Adrenal gland (tissue), 12 donors: Measurements from ENCODE around the gene CACTIN. TPM values are rescaled to one million over a fixed set of nuclear protein-coding genes. Genes with fewer than 3 reads are reported as not detected.

ENCODE experiments used
- DNase-seq, 7 donors: peaks; one replicate each; pipeline ENCODE4 v3.0.0-alpha.2; 2019 to 2020
- H3K27ac ChIP-seq, 5 donors: fragments of 200-600 bp; sonication (generic) in 4 of 5; 1 replicate in 3 of 5; 2 replicates in 2 of 5; pipeline versions ENCODE4 v1.5.1 to v1.8.0; 2016 to 2020; ENCODE audit warnings: mild to moderate bottlenecking in 1 of 5
- H3K27me3 ChIP-seq: fragments of 200-600 bp; 2 replicates; pipeline ENCODE4 v1.8.0; 2021
- H3K36me3 ChIP-seq, 2 donors: fragments of 200-600 bp; replicated peaks in 1 of 2; 1 replicate in 1 of 2; 2 replicates in 1 of 2; pipeline versions ENCODE4 v1.5.1 to v1.8.0; 2018 to 2022
- H3K4me1 ChIP-seq, 2 donors: fragments of 200-600 bp; replicated peaks in 1 of 2; 1 replicate in 1 of 2; 2 replicates in 1 of 2; pipeline versions ENCODE4 v1.5.1 to v1.8.0; 2018 to 2021
- H3K4me3 ChIP-seq, 4 donors: fragments of 200-600 bp; sonication (generic) in 3 of 4; one replicate each; pipeline ENCODE4 v1.5.1; 2016 to 2018
- H3K9me3 ChIP-seq, 3 donors: fragments of 200-600 bp; sonication (generic) in 1 of 3; replicated peaks in 1 of 3; 1 replicate in 2 of 3; 2 replicates in 1 of 3; pipeline versions ENCODE4 v1.5.1 to v1.8.0; 2016 to 2021
- CTCF ChIP-seq, 6 experiments: fragments of 450-650 bp in 4 of 6; fragments of 200-600 bp in 2 of 6; sonication (generic) in 1 of 6; IDR thresholded peaks; 1 replicate in 5 of 6; 2 replicates in 1 of 6; pipeline versions ENCODE4 v1.5.1 to v1.8.0; 2016 to 2021; ENCODE audit warnings: antibody characterized with exemption in 6 of 6, mild to moderate bottlenecking in 2 of 6, moderate library complexity in 1 of 6
- POLR2A ChIP-seq, 2 donors: fragments of 450-650 bp; IDR thresholded peaks; one replicate each; pipeline ENCODE4 v1.6.1; 2017; ENCODE audit warnings: antibody characterized with exemption in 2 of 2, mild to moderate bottlenecking in 2 of 2, moderate library complexity in 1 of 2
- WGBS, 4 donors: extraction: QIAGEN DNeasy Blood & Tissue Kit in 2 of 4; methylation state at CpG; one replicate each; pipeline versions ENCODE4 v1.1.5 to v1.1.7; 2013 to 2017; 5-methylcytosine and 5-hydroxymethylcytosine counted together
- intact Hi-C, 2 donors: fragments of 100-400 bp; cut with DNase I; formaldehyde crosslinking; loops; one replicate each; pipeline versions ENCODE4 v1.14.1 to v1.15.0; 2022 to 2023
- polyA plus RNA-seq, 3 donors: library from polyadenylated mRNA; stranded (reverse); fragments of 200-250 nt in 2 of 3; fragments of 350-450 nt in 1 of 3; fragmentation: Illumina TruSeq in 1 of 3; extraction: RNeasy Lipid Tissue Mini Kit (QIAGEN cat#74804) in 1 of 3; gene quantifications; one replicate each; pipeline ENCODE4 v1.2.3, GENCODE V29; 2013 to 2014
- total RNA-seq, 9 donors: library from RNA; depleted of rRNA in 4 of 9; stranded (reverse); fragments of >200 nt in 4 of 9; fragments of 120-200 nt in 1 of 9; fragmentation: NEBNext Ultra II Directional in 1 of 9; extraction: Animal tissue kit (Norgen Biotek cat#: 25700) in 1 of 9; gene quantifications; one replicate each; pipeline versions ENCODE4 v1.1.0 to v1.2.4, GENCODE V29; 2013 to 2023
- donor health status: healthy with polysubstance abuse.
- donor health status: Bipolar disorder and iron deficiency.
- donor health status: DM: yes; HTN: yes; CAD: no.
- donor health status: DM: no; HTN: no; CAD: no.
- donor health status: DM: no; HTN: no; CAD: no.
- donor health status: DM: yes; HTN: yes; CAD: no.

CACTIN gene
- total and polyA plus RNA-seq, 12 donors = 5.0 to 78.4 (median 22.3) TPM

GRCh38 chr19:3646336-3647092, 19.9 kb upstream of the CACTIN start:
- no peak for DNase-seq
- intact Hi-C loops = no loop called here
- Histone ChIP-seq H3K27me3 (no peaks in the 10 kb centered on the region), H3K9me3 (no peaks in the 10 kb centered on the region), H3K4me3 (no peak overlapping the region), H3K36me3 (peaks cover 0 to 29% of the 10 kb centered on the region in 2 donors), H3K4me1 (no peaks in the 10 kb centered on the region), H3K27ac (no peak overlapping the region)
- WGBS, 4 donors = 87 to 91% (median 89%) methylated on average over 15 to 23 of the region's 23 CpGs
- no peak for TF ChIP-seq CTCF (IDR thresholded peaks at IDR 0.05)
- TF ChIP-seq POLR2A (IDR thresholded peaks at IDR 0.05) = no peak

GRCh38 chr19:3645726-3646125, 19.1 kb upstream of the CACTIN start:
- WGBS, 4 donors = 92 to 97% (median 95%) methylated on average over 17 to 21 of the region's 21 CpGs
- intact Hi-C loops = no loop called here
- peaks cover 0 to 30% of the 10 kb centered on the region in 2 donors for H3K36me3 ChIP-seq

GRCh38 chr19:3645067-3645396, 18.4 kb upstream of the CACTIN start:
- Histone ChIP-seq H3K27ac (no peak overlapping the region), H3K4me1 (no peaks in the 10 kb centered on the region), H3K36me3 (peaks cover 0 to 30% of the 10 kb centered on the region in 2 donors), H3K27me3 (no peaks in the 10 kb centered on the region), H3K4me3 (no peak overlapping the region), H3K9me3 (no peaks in the 10 kb centered on the region)
- intact Hi-C loops = no loop called here
- WGBS, 4 donors = 58 to 84% (median 83%) methylated on average over 5 to 11 of the region's 11 CpGs; no CpG with 5 or more reads in 1 of the 4 donors
- no peak for DNase-seq
- TF ChIP-seq CTCF (IDR thresholded peaks at IDR 0.05) = no peak
- TF ChIP-seq POLR2A (IDR thresholded peaks at IDR 0.05) = no peak

More at GRCh38 chr19:3645726-3646125, 19.1 kb upstream of the CACTIN start:
- no peaks in the 10 kb centered on the region for H3K9me3 ChIP-seq
- TF ChIP-seq CTCF (IDR thresholded peaks at IDR 0.05) (no peak), POLR2A (IDR thresholded peaks at IDR 0.05) (no peak)
- DNase-seq = no peak
- no peaks in the 10 kb centered on the region for H3K27me3 ChIP-seq
- no peak overlapping the region for H3K4me3 ChIP-seq
- H3K4me1 ChIP-seq = no peaks in the 10 kb centered on the region
- H3K27ac ChIP-seq = no peak overlapping the region

GRCh38 chr19:3644351-3645066, 17.9 kb upstream of the CACTIN start:
- TF ChIP-seq POLR2A (IDR thresholded peaks at IDR 0.05) (no peak), CTCF (IDR thresholded peaks at IDR 0.05) (no peak)
- 63 to 81% (median 78%) methylated on average over 8 to 19 of the region's 19 CpGs for WGBS, 4 donors
- no peak overlapping the region for H3K27ac ChIP-seq
- H3K4me3 ChIP-seq = no peak overlapping the region
- DNase-seq = peak in 1 of 7 donors; percentile 28
- peaks cover 0 to 30% of the 10 kb centered on the region in 2 donors for H3K36me3 ChIP-seq
- no peaks in the 10 kb centered on the region for H3K4me1 ChIP-seq
- no peaks in the 10 kb centered on the region for H3K27me3 ChIP-seq
- intact Hi-C loops = no loop called here
- H3K9me3 ChIP-seq = no peaks in the 10 kb centered on the region
